MCF 10A (cell line): ENCODE data around the gene POM121L2. TPM values are rescaled to one million over a fixed set of nuclear protein-coding genes. Genes with fewer than 3 reads are reported as not detected.

Experiments used
- BruUV-seq: library from RNA; stranded (reverse); fragments of 400-500 nt; replicated peaks from 2 replicates; lab custom pipeline; 2021; lab: Mats Ljungman, UMichigan
- CTCF ChIA-PET: fragments of 300-600 bp; sonication (Branson Sonifier 250); formaldehyde crosslinking; extraction: SDS; loops from one replicate; lab custom pipeline; 2021; ENCODE audit warnings: antibody characterized with exemption, inconsistent platforms; lab: Yijun Ruan, JAX
- POLR2A ChIA-PET: fragments of 300-600, 350-650 bp; sonication (Branson Sonifier 250); formaldehyde crosslinking; extraction: SDS; loops from one replicate; lab custom pipeline; 2020; ENCODE audit warnings: antibody characterized with exemption, inconsistent platforms; lab: Yijun Ruan, JAX
- DNase-seq: peaks from one replicate; pipeline ENCODE4 v3.0.0-alpha.2; 2018; ENCODE audit not compliant: unreplicated experiment
- H3K27ac Mint-ChIP-seq: one replicate; pipeline ENCODE4 v1.8.0; 2022; ENCODE audit warnings: mild to moderate bottlenecking, low read depth, mixed read lengths; ENCODE audit not compliant: unreplicated experiment
- H3K27me3 Mint-ChIP-seq: one replicate; pipeline ENCODE4 v1.8.0; 2022; ENCODE audit warnings: mixed read lengths; ENCODE audit not compliant: insufficient read depth, unreplicated experiment
- H3K36me3 Mint-ChIP-seq: one replicate; pipeline ENCODE4 v1.8.0; 2022; ENCODE audit warnings: mild to moderate bottlenecking, moderate library complexity, mixed read lengths; ENCODE audit not compliant: insufficient read depth, unreplicated experiment
- H3K4me1 Mint-ChIP-seq: one replicate; pipeline ENCODE4 v1.8.0; 2022; ENCODE audit warnings: mixed read lengths; ENCODE audit not compliant: insufficient read depth, unreplicated experiment
- H3K4me3 Mint-ChIP-seq: one replicate; pipeline ENCODE4 v1.8.0; 2022; ENCODE audit warnings: mild to moderate bottlenecking, moderate library complexity, mixed read lengths; ENCODE audit not compliant: unreplicated experiment
- H3K9me3 Mint-ChIP-seq: one replicate; pipeline ENCODE4 v1.8.0; 2022; ENCODE audit warnings: mixed read lengths; ENCODE audit not compliant: unreplicated experiment
- intact Hi-C: fragments of 100-400 bp; cut with micrococcal nuclease; formaldehyde crosslinking; loops from 2 replicates; pipeline ENCODE4 v1.14.1; 2022
- total RNA-seq: library from RNA; stranded (reverse); gene quantifications from 2 replicates; pipeline ENCODE4 v1.2.3, GENCODE V29; 2022
- TF ChIP-seq, protein P1 (sequence below): fragments of 200-600 bp; IDR thresholded peaks from one replicate; pipeline ENCODE4 v1.8.0; 2022; ENCODE audit warnings: antibody characterized with exemption, mild to moderate bottlenecking; ENCODE audit not compliant: unreplicated experiment

The POM121L2 gene
- total RNA-seq, 1 experiment from 2014 or later: not detected

- Mint-ChIP-seq H3K27ac (peak overlapping the region; percentile 29), H3K4me1 (peaks cover 32% of the 10 kb centered on the region), H3K27me3 (no peaks in the 10 kb centered on the region), H3K36me3 (peaks cover 20% of the 10 kb centered on the region), H3K4me3 (peak overlapping the region; percentile 83), H3K9me3 (no peaks in the 10 kb centered on the region)
- peak; percentile 87 for DNase-seq
- POLR2A ChIA-PET: interaction anchor here (0.5 to 3.6 kb wide), 41 partner anchors 8 to 1278 kb away, joined by 3 to 29 read pairs (median 3); partner anchors contain the start of genes ZNF184 and ZNF391
- intact Hi-C loops: loop anchor here (2.0 to 5.0 kb wide), 8 partner anchors 45 to 457 kb away; partner anchors contain the start of gene ZNF184
- TF ChIP-seq, protein P1, sequence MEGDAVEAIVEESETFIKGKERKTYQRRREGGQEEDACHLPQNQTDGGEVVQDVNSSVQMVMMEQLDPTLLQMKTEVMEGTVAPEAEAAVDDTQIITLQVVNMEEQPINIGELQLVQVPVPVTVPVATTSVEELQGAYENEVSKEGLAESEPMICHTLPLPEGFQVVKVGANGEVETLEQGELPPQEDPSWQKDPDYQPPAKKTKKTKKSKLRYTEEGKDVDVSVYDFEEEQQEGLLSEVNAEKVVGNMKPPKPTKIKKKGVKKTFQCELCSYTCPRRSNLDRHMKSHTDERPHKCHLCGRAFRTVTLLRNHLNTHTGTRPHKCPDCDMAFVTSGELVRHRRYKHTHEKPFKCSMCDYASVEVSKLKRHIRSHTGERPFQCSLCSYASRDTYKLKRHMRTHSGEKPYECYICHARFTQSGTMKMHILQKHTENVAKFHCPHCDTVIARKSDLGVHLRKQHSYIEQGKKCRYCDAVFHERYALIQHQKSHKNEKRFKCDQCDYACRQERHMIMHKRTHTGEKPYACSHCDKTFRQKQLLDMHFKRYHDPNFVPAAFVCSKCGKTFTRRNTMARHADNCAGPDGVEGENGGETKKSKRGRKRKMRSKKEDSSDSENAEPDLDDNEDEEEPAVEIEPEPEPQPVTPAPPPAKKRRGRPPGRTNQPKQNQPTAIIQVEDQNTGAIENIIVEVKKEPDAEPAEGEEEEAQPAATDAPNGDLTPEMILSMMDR: no peak
- no TSS peak for BruUV-seq
- CTCF ChIA-PET: interaction anchor here (0.5 to 1.9 kb wide), 10 partner anchors 9 to 756 kb away, joined by 3 to 7 read pairs (median 4); no protein-coding TSS in a partner anchor
Measured at GRCh38 chr6:27295301-27296079, 16.6 kb downstream of the POM121L2 start.

GRCh38 chr6:27294409-27294808 is 17.7 kb downstream of the POM121L2 start:
- intact Hi-C loops: loop anchor here (2.0 kb wide), 2 partner anchors 80 to 250 kb away; no protein-coding TSS in a partner anchor
- peaks cover 40% of the 10 kb centered on the region for H3K4me1 Mint-ChIP-seq
- POLR2A ChIA-PET: interaction anchor here (0.7 to 3.6 kb wide), 18 partner anchors 9 to 760 kb away, joined by 3 to 29 read pairs (median 6); partner anchors contain the start of gene ZNF184

GRCh38 chr6:27293436-27294098 is 18.5 kb downstream of the POM121L2 start:
- H3K4me3 Mint-ChIP-seq: peak overlapping the region; percentile 33
- H3K9me3 Mint-ChIP-seq: no peaks in the 10 kb centered on the region
- intact Hi-C loops: loop anchor here (2.0 kb wide), 2 partner anchors 79 to 251 kb away; no protein-coding TSS in a partner anchor
- H3K36me3 Mint-ChIP-seq: peaks cover 21% of the 10 kb centered on the region
- no peak overlapping the region for H3K27ac Mint-ChIP-seq
- H3K4me1 Mint-ChIP-seq: peaks cover 42% of the 10 kb centered on the region
- ChIA-PET POLR2A (interaction anchor here (0.6 to 3.6 kb wide), 10 partner anchors 8 to 460 kb away, joined by 3 to 29 read pairs (median 8); partner anchors contain the start of gene ZNF184), CTCF (interaction anchor here (0.7 kb wide), 1 partner anchor 380 kb away, joined by 4 read pairs; no protein-coding TSS in a partner anchor)
- TF ChIP-seq, protein P1: no peak
- no peaks in the 10 kb centered on the region for H3K27me3 Mint-ChIP-seq
- DNase-seq: peak; percentile 67
- no TSS peak for BruUV-seq

More at GRCh38 chr6:27294409-27294808, 17.7 kb downstream of the POM121L2 start:
- H3K27me3 Mint-ChIP-seq: no peaks in the 10 kb centered on the region
- DNase-seq: no peak
- BruUV-seq: no TSS peak
- no peaks in the 10 kb centered on the region for H3K9me3 Mint-ChIP-seq
- peaks cover 21% of the 10 kb centered on the region for H3K36me3 Mint-ChIP-seq
- TF ChIP-seq, protein P1: no peak
- CTCF ChIA-PET: interaction anchor here (0.6 to 1.4 kb wide), 6 partner anchors 10 to 755 kb away, joined by 3 to 5 read pairs (median 4); no protein-coding TSS in a partner anchor
- H3K4me3 Mint-ChIP-seq: peak overlapping the region; percentile 33
- no peak overlapping the region for H3K27ac Mint-ChIP-seq
